Caco-2 (cell line): Measurements from ENCODE around the gene DNHD1. TPM values are rescaled to one million over a fixed set of nuclear protein-coding genes. Genes with fewer than 3 reads are reported as not detected.

Source experiments
- Bru-seq: library from RNA; stranded (reverse); fragments of 400-500 nt; gene quantifications from one replicate; lab custom pipeline; 2021; lab: Mats Ljungman, UMichigan
- BruChase-seq, 2 experiments: library from RNA; stranded (reverse); fragments of 400-500 nt; gene quantifications; one replicate each; lab custom pipeline; 2021; lab: Mats Ljungman, UMichigan
- BruUV-seq: library from RNA; stranded (reverse); fragments of 400-500 nt; replicated peaks from 2 replicates; lab custom pipeline; 2021; lab: Mats Ljungman, UMichigan
- CTCF ChIA-PET: fragments of 300-600 bp; sonication (Branson Sonifier 250); formaldehyde crosslinking; loops from one replicate; lab custom pipeline; 2022; ENCODE audit warnings: antibody characterized with exemption; lab: Charles Lee
- POLR2A ChIA-PET: fragments of 300-600 bp; sonication (Branson Sonifier 250); formaldehyde crosslinking; loops from one replicate; lab custom pipeline; 2022; ENCODE audit warnings: antibody characterized with exemption; lab: Charles Lee
- DNase-seq, 2 experiments: peaks; one replicate each; pipeline versions ENCODE4 v3.0.0 to v3.0.0-alpha.2; 2020 to 2022
- H3K27me3 ChIP-seq: replicated peaks from 2 replicates; pipeline ENCODE4 v1.6.0; 2011; ENCODE audit warnings: low read length; ENCODE audit not compliant: control insufficient read depth, insufficient read depth
- H3K36me3 ChIP-seq: 2 replicates; pipeline ENCODE4 v1.5.1; 2011; ENCODE audit warnings: low read length; ENCODE audit not compliant: control insufficient read depth, insufficient read depth
- H3K4me1 ChIP-seq: fragments of 250-450 bp; sonication (Bioruptor Pico); 2 replicates; pipeline ENCODE4 v1.5.1; 2020; ENCODE audit warnings: mild to moderate bottlenecking
- H3K4me3 ChIP-seq: 2 replicates; pipeline ENCODE4 v1.5.1; 2011; ENCODE audit warnings: low read depth, mild to moderate bottlenecking, control low read depth, low read length
- H3K9me3 ChIP-seq: fragments of 250-450 bp; sonication (Bioruptor Pico); 2 replicates; pipeline ENCODE4 v1.5.1; 2020; ENCODE audit warnings: mild to moderate bottlenecking, moderate library complexity
- H3K27ac Mint-ChIP-seq: one replicate; pipeline ENCODE4 v1.8.0; 2022; ENCODE audit warnings: mixed read lengths; ENCODE audit not compliant: unreplicated experiment
- H3K27me3 Mint-ChIP-seq: one replicate; pipeline ENCODE4 v1.8.0; 2022; ENCODE audit warnings: mixed read lengths; ENCODE audit not compliant: insufficient read depth, unreplicated experiment
- H3K36me3 Mint-ChIP-seq: one replicate; pipeline ENCODE4 v1.8.0; 2022; ENCODE audit warnings: mild to moderate bottlenecking, mixed read lengths; ENCODE audit not compliant: insufficient read depth, unreplicated experiment
- H3K4me1 Mint-ChIP-seq: one replicate; pipeline ENCODE4 v1.8.0; 2022; ENCODE audit warnings: low read depth, mixed read lengths; ENCODE audit not compliant: unreplicated experiment
- H3K4me3 Mint-ChIP-seq: one replicate; pipeline ENCODE4 v1.8.0; 2022; ENCODE audit warnings: mild to moderate bottlenecking, moderate library complexity, mixed read lengths; ENCODE audit not compliant: unreplicated experiment
- H3K9me3 Mint-ChIP-seq: one replicate; pipeline ENCODE4 v1.8.0; 2022; ENCODE audit warnings: mixed read lengths; ENCODE audit not compliant: unreplicated experiment
- intact Hi-C: fragments of 100-400 bp; cut with micrococcal nuclease; formaldehyde crosslinking; loops from one replicate; pipeline ENCODE4 v1.10.0; 2022; ENCODE audit not compliant: unreplicated experiment
- long read RNA-seq: library from polyadenylated mRNA; stranded (forward); transcript quantifications from one replicate; pipeline ENCODE4 v2.0.0, GENCODE V29; 2022
- total RNA-seq: library from RNA; stranded (reverse); gene quantifications from 2 replicates; pipeline ENCODE4 v1.2.3, GENCODE V29; 2022
- TF ChIP-seq, protein P1 (sequence below), 2 experiments: fragments of 200-600 bp in 1 of 2; IDR thresholded peaks; 1 replicate in 1 of 2; 2 replicates in 1 of 2; pipeline versions ENCODE4 v1.5.1 to v1.8.0; 2011 to 2022; ENCODE audit warnings: antibody characterized with exemption in 1 of 2, control low read depth in 1 of 2, inconsistent platforms in 1 of 2, low read depth in 1 of 2, low read length in 1 of 2, mild to moderate bottlenecking in 1 of 2, moderate library complexity in 1 of 2; ENCODE audit not compliant: insufficient read depth in 1 of 2, severe bottlenecking in 1 of 2, unreplicated experiment in 1 of 2

The DNHD1 gene, protein sequence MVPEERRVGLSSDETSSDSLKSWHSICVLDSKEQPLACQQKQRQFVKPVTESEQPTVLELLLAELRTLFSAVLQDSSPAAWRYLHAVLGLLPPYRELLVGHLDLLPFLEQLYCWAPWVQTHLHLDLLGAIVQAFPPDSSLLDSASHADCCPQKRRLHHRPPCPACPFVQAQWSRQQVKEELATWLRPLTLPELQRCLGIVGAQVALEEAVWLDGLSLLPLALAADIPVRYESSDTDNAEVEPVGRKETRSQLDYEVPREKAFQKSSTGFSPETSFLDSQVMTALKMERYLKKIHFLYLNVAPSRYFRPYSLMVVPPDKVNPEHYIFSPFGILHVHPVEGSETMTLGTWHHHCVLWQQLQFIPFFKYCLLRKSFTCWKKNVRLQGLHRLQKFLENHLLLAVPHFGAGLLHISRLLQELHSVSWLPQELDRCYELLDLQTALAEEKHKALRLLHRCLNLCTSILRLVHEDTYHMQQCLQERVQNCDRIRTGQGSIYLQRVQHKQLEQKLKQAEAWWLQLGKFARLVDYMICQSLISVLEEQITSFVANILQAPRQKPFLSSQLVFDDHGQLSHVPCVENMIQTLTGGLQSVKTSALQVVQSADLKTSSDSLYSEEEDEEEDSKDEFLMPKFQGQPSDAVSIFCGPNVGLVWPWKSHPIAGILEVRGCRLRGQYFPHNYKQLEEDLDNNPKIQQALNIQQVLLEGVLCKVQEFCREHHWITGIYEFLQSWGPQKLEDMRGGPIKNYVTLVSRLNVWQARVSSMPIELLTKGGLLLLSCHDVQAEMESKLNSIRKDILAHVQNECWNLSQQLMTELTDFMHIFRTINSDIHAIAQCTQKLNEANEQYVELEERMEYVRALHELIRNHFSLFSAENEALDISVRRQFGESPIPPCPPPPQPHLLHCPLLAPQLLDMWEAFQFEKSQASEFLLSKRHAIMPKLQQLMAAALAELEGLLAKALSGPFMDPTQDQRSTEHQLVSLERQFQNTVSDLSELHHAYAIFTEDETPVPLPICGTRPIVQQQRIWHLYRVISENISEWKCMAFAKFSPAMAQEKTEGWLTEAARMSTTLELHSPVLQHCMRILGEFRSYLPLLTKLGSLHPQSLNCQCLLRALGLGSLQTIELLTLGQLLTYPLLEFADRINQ (N-terminal part only)
- total RNA-seq (5.7 and 6.7 TPM in 2 replicates), Bru-seq, nascent RNA (percentile 51 among the genes with signal in this experiment), BruChase-seq, experiment 1, labeled RNA remaining after a 2-hour chase (percentile 61 among the genes with signal in this experiment), BruChase-seq, experiment 2, labeled RNA remaining after a 6-hour chase (percentile 63 among the genes with signal in this experiment)
- long read RNA-seq, partial matches to known transcripts, result 0 of 74 reads
- long read RNA-seq, other reads (novel, unspliced or antisense), result 74 of 74 reads

DNA sequence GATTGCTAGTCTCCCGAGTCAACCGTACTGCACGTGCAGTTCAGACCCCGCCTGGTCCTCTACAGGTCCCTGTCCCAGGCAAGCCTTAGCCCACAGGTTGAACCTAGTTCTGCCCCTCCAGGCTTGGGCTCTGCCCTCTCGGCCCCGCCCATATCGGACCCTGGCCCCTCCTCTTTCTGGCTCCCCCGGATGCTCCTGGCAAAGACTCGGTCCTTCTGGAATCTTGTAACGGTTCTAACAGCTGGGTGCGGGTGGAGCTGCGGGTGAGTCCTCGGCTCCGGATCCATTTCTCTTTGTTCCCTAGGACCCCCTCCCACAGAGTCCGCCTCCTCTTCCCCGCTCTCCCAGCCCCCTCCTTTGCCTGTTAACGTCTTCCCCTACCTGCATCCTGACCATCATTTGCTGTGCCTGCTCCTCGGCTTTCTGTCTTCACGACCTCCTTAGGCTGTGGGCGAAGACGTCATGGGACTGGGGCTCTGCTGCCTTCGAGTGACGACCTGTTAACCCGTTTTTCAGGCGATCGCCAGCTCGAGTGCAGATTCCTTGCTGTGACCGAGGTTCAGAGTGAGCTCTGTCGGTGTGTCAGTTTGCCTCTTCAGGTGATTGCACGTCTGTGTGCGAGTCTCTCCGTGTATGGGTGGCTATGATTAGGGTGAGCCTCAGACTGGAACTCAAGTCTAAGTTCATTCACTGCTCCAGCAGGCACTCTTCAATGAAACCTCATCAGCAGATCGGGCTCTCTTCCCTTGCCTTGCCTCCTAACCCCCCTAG lies at the start of gene DNHD1:
Gene DNHD1 (plus strand): TSS at position 212 of the 771 bp plus-strand sequence. CDS start 936 bp downstream, outside the sequence.
- no TSS peak for BruUV-seq
- no peaks in the 10 kb centered on the region for H3K9me3 Mint-ChIP-seq
- CTCF ChIA-PET, result interaction anchor here (0.6 kb wide), 1 partner anchor 105 kb away, joined by 5 read pairs; no protein-coding TSS in a partner anchor

GRCh38 chr11:6448574-6448973 lies 48.5 kb upstream of the DNHD1 start:
- ChIA-PET CTCF (no interaction called here), POLR2A (no interaction called here)
- Histone ChIP-seq H3K4me1 (no peaks in the 10 kb centered on the region), H3K36me3 (peaks cover 1% of the 10 kb centered on the region; the same call in 1 of the 2 replicates), H3K4me3 (no peak overlapping the region), H3K27me3 (no peaks in the 10 kb centered on the region), H3K9me3 (no peaks in the 10 kb centered on the region)
- BruUV-seq, result no TSS peak
- Mint-ChIP-seq H3K36me3 (no peaks in the 10 kb centered on the region), H3K27me3 (no peaks in the 10 kb centered on the region), H3K4me1 (peaks cover 7% of the 10 kb centered on the region), H3K4me3 (no peak overlapping the region), H3K27ac (no peak overlapping the region), H3K9me3 (no peaks in the 10 kb centered on the region)
- TF ChIP-seq, protein P1, sequence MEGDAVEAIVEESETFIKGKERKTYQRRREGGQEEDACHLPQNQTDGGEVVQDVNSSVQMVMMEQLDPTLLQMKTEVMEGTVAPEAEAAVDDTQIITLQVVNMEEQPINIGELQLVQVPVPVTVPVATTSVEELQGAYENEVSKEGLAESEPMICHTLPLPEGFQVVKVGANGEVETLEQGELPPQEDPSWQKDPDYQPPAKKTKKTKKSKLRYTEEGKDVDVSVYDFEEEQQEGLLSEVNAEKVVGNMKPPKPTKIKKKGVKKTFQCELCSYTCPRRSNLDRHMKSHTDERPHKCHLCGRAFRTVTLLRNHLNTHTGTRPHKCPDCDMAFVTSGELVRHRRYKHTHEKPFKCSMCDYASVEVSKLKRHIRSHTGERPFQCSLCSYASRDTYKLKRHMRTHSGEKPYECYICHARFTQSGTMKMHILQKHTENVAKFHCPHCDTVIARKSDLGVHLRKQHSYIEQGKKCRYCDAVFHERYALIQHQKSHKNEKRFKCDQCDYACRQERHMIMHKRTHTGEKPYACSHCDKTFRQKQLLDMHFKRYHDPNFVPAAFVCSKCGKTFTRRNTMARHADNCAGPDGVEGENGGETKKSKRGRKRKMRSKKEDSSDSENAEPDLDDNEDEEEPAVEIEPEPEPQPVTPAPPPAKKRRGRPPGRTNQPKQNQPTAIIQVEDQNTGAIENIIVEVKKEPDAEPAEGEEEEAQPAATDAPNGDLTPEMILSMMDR (IDR thresholded peaks at IDR 0.05; ENCODE audit: insufficient read depth in 1 of 2, low read depth in 1 of 2, low read length in 1 of 2, severe bottlenecking in 1 of 2, unreplicated experiment in 1 of 2), result no peak
- no peak for DNase-seq
- intact Hi-C loops, result no loop called here

More for the DNA sequence above, at the start of gene DNHD1:
- intact Hi-C loops, result no loop called here
- TF ChIP-seq, protein P1 (IDR thresholded peaks at IDR 0.05; ENCODE audit: insufficient read depth in 1 of 2, low read depth in 1 of 2, low read length in 1 of 2, severe bottlenecking in 1 of 2, unreplicated experiment in 1 of 2), result no peak
- peak within 1 kb of the TSS; percentile 6 for H3K27ac Mint-ChIP-seq
- Histone ChIP-seq H3K4me3 (no peak within 1 kb of the TSS), H3K4me1 (no peaks in the 10 kb centered on the region), H3K36me3 (peaks cover 2% of the 10 kb centered on the region; the same call in 1 of the 2 replicates), H3K27me3 (no peaks in the 10 kb centered on the region), H3K9me3 (no peaks in the 10 kb centered on the region)
- H3K36me3 Mint-ChIP-seq, result peaks cover 7% of the 10 kb centered on the region
- no peaks in the 10 kb centered on the region for H3K27me3 Mint-ChIP-seq
- DNase-seq, result no peak
- H3K4me1 Mint-ChIP-seq, result peaks cover 17% of the 10 kb centered on the region
- no peak within 1 kb of the TSS for H3K4me3 Mint-ChIP-seq
- POLR2A ChIA-PET, result interaction anchor here (0.6 kb wide), 1 partner anchor 74 kb away, joined by 10 read pairs; no protein-coding TSS in a partner anchor
